GM21390 (cell line): ENCODE measurements around the gene CNKSR3.

Experiments used
- ATAC-seq: cut with Tn5 transposase; IDR thresholded peaks from one replicate; pipeline ENCODE4 v1.9.1; 2021; ENCODE audit not compliant: unreplicated experiment

The CNKSR3 gene

DNA sequence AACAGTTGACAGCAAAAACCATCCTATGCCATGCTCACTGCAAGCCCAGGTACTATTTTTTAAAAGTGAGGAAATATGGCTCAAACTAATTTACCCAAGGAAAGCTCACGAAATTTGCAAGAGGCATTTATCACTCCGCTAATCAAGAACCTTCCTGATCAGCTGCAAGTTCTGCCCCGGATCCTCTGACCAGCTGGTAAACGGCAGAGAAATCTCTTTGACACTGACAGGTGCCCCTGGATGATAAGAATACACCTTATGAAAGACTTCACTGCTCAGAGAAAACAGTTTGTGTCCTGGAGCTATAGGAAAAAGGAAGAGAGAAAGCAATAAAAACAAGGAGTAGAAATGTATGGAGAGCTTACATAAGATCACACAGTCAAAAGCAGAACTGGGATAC lies 6.4 kb downstream of the CNKSR3 start:
- ATAC-seq = no peak

DNA sequence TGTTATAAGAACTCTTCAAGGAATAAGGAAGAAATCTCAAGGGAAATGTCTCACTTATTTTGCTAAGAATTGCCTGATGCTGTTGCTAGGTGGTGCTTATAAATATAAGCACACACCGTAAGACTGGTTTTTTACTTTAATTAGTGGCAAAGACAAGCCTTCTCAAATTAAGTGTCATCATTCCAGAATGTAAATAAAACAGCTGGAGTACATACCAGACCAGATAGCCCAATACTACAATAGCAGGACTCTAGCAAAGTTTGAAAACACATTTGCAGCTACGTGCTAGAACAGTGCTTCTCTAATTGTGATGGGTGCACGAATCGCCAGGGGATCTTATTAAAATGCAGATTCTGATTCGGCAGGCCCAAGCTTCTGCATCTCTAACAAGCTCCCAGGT lies 6.8 kb downstream of the CNKSR3 start:
- ATAC-seq = no peak

DNA sequence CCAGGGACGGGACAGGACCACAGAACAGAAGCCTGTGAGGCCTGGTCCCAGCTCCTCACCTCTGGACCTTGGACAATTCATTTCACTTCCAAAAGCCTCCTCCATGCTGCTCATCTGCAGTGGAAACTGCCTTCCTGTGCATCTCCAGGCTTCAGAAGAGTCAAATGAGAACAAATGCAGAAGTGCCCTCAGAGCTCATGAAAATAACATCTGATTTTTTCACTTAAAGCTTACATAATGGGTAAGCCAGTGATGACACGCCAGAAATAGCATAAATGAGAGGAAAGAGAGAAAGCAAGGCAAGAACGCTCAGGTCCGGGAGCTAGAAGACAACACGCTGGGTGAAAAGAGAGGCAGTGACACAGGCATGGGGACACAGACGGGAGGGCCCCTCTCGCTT lies 7.9 kb downstream of the CNKSR3 start:
- ATAC-seq = no peak

DNA sequence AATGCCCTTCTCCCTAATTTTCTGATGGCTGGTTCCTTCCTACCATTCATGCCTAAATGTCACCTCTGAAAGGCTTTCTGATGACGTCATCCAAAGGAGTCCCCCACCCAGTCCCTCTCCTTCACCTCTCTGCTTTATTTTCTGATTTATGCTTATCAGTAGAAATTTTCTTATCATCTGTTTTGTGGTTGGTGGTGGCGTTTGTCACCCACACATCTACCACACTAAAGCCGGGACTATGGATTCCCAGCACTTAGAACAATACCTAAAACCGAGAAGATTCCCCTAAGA lies 9.0 kb downstream of the CNKSR3 start:
- no peak for ATAC-seq

DNA sequence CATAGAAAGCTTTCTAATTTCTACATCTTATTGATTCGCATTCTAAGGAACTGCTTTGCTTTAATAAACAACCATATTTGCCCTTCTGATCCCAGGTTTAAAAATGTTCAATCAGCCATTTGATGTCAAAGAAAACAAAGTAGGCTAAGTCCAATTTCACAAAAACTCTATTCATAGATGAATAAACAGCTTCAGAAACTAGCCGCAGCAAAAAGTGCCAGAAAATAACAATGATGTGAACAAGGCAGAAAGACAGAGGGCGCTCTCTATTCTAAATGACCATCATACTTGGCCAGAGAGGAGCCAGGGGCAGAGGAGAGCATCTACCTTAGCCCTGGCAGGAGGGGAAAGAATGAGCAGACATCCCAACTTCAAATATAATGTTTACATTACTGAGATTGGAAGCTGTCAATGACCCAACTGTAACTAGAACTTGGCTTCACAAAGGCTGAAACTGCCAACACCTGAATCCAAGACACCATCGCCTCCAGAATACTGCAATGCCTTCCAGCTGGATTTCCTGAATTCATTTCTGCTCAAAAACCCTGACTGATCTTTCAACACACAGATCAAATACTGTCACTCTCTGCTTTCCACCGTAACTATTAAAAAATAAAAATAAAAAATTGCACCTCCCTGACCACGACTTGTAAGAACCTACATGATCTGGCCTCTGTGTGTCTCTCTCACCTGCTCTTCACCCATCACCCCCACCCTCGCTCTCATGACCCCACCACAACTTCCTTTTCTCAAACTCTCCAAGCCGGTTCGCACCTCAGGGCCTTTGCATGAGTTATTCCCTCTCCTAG lies 9.5 kb downstream of the CNKSR3 start:
- ATAC-seq = no peak

DNA sequence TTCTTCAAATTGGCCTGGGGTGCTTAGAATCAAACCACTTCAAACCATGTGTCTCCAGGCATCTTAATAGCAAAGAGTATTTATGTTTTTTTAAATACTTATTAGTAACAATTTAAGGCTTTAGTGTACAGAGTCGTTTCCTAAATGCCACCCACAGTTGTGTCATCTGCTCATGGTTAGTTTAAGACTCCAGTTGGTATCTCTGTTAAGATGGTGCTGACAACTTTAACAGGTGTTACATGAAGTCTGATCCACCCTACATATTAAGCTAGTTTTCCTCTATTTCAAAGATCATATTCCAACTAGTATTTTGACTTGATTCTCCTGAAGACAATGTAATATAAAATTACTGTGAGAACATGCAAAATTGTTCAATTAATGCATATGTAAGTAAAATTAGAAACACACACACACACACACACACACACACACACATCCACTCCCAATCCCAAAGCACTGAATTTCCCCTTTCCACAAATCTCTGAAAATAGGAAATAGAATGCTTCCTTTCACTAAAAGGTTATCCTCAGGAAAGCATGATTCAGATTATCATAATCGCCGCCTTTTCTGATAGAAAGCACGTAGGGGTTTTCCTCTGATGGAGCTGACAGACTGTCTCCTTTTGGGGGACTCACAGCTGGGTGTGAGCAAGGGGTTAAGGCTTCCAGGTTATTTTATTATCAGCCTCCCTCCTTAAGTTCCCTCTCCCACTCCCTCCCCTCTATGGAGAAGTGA lies 10.5 kb downstream of the CNKSR3 start:
- no peak for ATAC-seq

DNA sequence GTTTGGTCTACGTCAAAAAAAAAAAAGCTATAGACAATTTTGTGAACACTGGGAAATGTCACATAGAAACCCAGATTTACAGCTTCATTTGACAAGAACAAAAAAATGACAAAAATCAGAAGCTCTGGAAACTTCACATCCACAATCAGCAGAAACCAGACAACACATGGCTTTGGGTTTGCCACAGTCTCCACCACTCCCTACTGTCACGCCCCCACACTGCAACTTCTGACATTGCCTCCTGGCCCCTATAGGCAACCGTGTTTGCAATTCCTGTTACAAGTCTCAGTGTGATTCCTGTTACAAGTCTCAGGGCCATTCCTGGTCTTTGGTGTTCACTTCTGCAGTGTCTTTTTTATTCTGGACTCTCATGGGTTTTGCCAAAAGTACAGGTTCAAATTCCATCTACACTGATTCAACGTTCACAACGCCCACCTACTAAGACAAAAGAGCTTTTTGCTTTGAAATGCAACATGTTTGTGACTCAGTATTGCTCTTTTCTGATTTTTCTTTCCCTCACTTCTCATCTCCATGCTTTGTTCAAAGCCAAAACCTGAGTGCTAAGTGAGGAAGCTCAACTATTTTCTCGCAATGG lies 12.0 kb downstream of the CNKSR3 start:
- ATAC-seq = no peak

DNA sequence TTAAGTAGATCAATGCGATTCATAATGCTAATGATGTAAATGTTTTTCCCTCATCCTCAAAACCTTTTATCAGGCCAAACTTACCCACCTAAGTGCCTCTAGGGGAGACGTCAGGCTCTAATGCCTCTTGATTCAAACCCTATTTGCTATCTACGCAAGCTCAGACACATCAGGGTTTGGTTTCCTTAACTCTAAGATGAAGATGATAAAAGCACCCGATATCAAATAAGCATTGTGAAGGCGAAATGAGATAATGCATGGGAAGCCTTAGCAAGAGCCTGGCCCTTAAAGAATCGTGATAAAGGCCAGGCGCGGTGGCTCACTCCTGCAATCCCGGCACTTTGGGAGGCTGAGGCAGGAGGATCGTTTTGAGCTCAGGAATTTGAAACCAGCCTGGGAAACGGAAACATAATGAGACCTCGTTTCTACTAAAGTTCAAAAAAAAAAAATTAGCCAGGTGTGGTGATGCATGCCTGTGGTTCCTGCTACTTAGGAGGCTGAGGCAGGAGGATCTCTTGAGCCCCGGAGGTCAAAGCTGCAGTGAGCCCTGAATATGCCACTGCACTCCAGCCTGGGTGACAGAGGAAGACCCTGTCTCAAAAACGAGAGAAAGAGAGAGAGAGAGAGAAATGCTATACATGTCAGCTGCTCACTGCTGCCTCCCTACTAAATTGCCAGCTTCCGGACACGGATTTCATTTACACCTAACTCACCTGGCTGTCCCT lies 13.5 kb downstream of the CNKSR3 start:
- no peak for ATAC-seq

DNA sequence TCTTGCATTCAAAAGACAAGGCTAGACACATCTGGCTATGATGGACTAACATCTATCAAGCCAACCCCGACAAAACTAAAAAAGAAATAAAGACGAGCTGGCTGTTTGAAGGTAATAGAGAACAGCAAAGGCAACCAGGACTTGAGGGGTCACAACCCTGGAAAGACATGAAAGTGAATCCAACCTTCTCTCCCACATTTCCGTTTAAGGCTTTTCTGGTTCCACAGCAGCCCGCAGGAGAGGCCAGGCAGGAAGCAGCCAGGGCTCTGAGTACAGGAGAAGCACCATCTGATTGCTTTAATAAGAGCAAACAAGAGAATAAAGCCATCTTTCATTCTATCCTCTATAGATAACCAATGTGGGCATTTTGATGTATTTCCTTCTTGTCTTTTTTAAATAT lies 14.3 kb downstream of the CNKSR3 start:
- no peak for ATAC-seq

DNA sequence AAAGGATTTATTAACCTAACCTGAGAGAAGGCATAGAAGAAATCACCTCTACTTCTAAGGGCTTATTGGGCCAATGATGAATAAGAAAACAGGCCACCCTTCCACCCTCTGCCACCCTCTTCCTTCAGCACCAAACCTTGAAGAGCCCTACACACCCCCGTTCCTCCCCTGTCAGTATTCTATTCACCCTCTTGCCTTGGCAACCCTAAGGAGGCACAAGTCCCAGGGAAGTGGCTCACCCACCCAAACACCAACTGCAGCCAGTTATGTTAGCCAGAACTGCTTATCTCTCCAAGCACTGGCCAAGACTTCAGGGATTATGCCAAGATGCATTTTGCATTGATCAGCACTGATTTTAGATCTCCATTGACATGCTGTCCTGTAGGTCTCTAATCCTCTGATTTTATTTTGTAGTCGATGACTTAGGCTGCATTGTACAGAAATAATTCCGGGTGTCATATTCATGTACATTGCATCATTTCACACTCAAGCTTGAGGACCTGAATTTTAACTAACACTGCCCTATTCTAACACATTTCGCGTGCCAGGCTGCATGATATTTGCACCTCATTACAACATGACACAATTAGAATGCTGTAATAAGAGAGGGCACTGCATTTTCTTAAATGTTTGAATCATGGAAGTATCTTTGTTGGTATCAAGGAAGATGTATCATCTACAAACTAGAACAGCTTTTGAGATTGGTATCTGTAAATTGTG lies 15.7 kb downstream of the CNKSR3 start:
- no peak for ATAC-seq

DNA sequence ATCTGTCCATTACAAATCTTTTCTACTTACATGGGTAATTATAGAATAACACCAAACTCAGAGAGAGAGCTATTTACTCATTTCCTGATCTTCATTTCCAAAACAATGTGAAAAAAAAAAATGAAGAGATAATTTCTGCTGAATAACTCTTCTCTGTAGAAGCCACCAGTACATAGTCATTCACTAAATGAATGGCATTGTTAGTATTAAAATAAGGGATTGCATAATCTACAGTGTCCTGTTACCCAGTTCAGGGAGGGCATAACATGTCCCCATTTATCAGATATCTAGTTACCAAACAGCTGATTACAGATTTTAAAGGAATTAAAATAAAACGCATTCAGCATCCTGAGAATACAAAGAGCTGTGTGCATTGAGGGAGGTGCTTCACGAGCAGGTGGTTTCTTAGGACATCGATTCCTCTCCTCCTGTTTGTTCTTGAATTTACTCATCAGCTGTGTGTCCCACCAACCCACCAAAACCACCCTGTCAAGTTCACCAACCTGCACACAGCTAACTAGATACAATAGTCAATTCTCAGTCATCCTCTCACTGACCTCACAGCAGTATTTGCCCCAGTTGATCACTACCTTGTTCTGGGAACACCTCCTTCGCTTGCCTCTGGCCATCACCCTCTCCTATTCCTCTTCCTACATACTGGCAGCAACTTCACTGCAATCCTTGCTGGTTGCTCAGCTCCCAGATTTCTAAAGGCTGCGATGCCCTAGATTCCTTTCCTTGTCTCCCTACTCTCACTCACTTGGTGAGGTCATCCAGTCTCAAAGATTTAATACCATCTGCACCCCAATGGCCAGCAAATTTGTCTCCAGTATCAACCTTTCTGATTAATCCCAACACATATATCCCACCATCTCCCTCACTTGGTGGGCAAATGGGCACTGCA lies 18.7 kb downstream of the CNKSR3 start:
- no peak for ATAC-seq

DNA sequence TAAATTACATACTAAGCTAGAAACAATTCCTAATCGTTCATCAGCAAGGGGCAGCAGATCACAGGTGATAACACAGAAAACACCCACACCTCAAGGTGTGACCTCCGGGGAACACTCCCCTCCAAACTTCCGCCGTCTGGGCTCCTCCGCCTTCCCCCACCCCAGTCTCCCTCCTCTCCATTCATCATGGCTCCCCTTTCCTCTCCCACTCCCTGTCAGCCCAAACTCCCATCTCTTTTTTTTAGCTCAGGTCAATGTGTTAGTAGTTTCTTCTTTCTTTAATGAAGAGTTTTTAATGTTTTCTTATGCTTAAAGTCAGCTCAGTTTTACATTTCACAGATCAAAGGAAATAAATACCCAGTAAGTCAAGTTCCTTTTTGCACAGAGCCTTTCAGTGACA lies 20.7 kb downstream of the CNKSR3 start:
- ATAC-seq = no peak

DNA sequence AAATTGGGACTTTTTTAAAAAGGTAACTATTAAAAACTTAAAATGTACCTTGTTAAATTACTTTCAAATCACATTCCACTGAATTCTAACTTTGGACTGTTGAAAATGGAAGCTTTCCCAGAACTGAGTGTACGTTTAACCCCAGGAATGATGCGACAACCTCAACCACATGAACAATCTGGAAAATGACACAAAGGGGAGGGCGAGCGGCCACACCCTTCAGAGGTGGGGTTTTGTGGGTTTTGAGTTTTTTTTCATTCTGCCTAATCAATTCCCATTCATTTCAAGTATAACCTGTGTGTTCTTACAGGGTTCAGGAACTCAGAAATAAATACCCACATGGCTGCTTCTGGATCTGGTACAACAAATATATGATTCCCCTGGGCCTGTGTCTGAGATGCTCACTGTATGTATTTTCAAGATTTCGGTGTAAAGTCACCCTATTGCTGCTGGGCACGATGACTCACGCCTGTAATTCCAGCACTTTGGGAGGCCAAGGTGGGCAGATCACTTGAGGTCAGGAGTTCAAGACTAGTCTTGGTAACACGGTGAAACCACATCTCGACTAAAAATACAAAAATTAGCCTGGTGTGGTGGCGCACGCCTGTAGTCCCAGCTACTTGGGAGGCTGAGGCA lies 21.6 kb downstream of the CNKSR3 start:
- no peak for ATAC-seq

DNA sequence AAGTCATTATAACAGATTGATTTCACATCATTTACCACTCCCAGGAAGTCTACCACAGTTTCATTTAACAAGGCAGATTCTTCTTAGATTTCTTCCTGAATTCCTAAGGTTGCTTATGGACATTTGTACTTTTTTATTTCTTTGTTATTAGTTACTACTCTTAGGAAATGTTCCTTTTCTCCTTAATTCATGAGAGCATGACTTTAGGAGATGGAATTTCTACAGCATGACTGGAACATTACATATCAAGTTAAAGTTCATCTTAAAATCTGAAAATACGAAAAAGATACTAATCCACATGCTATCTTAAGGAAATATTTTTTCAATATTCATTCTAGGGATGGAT lies 22.3 kb downstream of the CNKSR3 start:
- ATAC-seq = no peak

DNA sequence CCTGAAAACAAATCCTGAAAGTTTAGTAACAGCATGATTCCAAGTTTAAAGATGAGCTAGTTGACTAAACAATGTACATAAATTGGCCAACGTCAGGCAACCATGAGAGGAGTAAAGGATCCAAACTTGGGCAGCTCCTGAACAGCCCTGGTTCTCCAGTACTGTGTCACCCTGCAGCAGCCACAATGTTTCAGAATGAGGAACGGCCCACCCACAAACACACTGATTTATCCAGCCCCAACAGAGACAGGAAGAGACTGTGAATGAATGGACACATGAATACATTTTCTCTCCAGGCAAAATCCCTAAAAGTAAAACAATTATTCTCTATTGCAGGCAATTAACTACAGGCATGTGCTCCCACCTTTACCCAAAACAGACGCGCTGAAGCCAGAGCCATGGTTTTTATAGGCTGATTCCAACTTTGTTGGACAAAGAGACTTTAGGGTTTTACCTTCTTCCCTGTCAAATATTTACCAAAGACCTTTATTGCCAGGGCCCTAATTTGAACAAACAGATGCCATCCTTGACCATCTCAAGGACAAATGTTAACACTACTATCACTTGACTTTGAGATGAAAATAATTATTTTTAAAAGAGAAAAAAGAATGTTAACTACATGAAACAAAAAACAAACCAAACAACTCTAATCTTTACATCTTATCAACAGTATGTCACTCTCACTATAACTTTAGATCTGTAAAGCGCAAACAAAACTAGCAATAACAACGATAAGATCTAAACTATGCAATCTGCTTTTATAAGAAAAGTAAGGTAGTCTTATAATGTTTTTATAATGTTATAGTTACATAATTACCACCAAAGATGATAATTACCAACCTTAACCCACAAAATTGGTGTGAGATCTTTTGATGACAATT lies 22.9 kb downstream of the CNKSR3 start:
- no peak for ATAC-seq

DNA sequence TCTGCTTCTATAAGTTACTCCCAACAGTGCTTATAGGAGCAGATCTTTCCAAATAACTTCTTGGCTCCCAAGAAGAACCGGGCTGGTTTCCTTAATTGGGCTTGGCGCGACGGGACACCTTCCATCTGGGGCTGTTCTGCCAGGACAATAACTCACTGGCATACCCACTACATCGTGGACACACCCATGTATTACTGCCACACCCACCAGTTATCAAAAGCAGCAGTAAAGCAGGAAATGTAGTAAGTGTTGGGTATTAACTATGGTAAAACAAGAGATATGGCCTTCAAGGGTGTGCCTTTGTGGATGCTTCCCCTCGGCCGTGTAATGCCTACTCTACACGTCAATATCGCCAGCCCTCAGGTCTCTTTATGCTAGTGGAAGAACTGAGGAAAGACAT lies 24.7 kb downstream of the CNKSR3 start:
- no peak for ATAC-seq

DNA sequence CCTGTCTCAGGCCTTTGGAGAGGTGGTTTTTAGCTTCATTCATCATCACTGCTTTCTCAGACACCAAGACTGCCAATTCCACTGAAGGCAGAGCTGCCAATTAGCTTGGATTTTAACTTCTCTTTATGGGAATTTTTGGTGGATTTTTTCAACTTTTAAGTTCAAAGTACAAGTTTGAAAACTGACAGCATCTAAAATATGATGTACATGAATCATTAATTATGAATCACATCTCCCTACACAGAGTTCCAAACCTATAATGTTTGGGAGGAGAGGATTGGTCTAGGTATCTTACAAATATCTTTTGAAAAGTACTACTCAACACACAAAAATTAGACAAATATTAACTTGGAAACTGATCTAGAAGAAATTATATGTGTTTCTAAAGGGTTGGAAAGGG lies 25.5 kb downstream of the CNKSR3 start:
- ATAC-seq = no peak

DNA sequence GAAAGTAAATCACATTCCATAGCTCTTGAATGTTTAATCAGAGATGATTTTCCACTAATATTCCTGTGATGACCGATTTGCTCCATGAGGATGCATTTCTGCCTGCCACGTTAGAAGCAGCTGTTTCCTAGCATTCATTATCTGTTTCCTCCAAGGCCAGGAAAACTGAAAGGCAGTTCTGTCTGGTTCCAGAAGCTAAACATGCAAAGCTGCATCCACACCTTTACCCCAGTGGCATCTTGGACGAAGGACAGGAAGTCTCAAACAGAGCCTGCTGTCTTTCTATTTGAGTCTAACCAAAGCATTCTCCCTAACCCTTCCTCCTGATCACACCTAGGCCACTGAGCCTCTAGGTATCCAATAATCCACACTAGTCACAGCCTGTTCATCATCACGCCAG lies 27.6 kb downstream of the CNKSR3 start:
- no peak for ATAC-seq

DNA sequence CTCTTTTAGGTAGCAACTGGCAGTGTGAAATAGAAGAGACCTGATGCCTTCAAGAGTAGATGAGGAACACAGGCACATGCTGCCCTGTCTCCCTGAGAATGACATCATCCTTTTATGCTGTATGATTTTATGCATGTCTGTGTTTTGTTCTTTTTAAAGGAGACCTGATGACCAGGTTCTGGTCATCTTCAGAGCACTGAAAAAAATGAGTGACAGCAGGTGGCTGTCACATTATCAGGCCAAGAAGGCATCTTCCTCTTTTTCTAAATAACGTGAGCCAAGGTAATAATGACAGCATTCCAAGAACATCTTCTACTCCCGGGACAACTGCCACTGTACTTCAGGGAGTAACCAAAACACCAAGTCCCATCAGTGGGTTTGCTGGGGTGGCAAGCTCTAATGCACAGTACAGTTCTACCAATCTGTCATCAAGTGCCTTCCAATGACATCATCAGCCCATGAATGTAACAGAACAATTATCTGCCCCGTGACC lies 28.9 kb downstream of the CNKSR3 start:
- no peak for ATAC-seq
